SJSA1 (cell line): ENCODE data around the gene AKAP7. TPM values are rescaled to one million over a fixed set of nuclear protein-coding genes. Genes with fewer than 3 reads are reported as not detected.

ENCODE experiments used
- DNase-seq, 2 experiments: peaks; one replicate each; pipeline ENCODE4 v3.0.0-alpha.2; 2015 to 2020; ENCODE audit warnings: low spot score in 2 of 2, low read depth in 1 of 2
- H3K27ac ChIP-seq: fragments of 250-450 bp; sonication (Bioruptor Pico); 2 replicates; pipeline ENCODE4 v1.5.1; 2020; ENCODE audit warnings: mild to moderate bottlenecking, moderate library complexity
- H3K27me3 ChIP-seq: fragments of 250-450 bp; sonication (Bioruptor Pico); replicated peaks from 2 replicates; pipeline ENCODE4 v1.5.1; 2020; ENCODE audit warnings: mild to moderate bottlenecking, moderate library complexity
- H3K36me3 ChIP-seq: fragments of 250-450 bp; sonication (Bioruptor Pico); 2 replicates; pipeline ENCODE4 v1.5.1; 2020; ENCODE audit warnings: mild to moderate bottlenecking
- H3K4me1 ChIP-seq: fragments of 250-450 bp; sonication (Bioruptor Pico); replicated peaks from 2 replicates; pipeline ENCODE4 v1.6.1; 2021; ENCODE audit warnings: mild to moderate bottlenecking
- H3K4me3 ChIP-seq: fragments of 250-450 bp; sonication (Bioruptor Pico); 2 replicates; pipeline ENCODE4 v1.5.1; 2020; ENCODE audit warnings: mild to moderate bottlenecking
- H3K9me3 ChIP-seq: fragments of 250-450 bp; sonication (Bioruptor Pico); replicated peaks from 2 replicates; pipeline ENCODE4 v1.5.1; 2020; ENCODE audit warnings: mild to moderate bottlenecking
- total RNA-seq: library from RNA; depleted of rRNA; stranded (reverse); fragments of >200 nt; shearing (Covaris generic); gene quantifications from 2 replicates; pipeline ENCODE4 v1.2.3, GENCODE V29; 2014

The AKAP7 gene
- total RNA-seq, 1 experiment from 2014 or later = 5.6 TPM

- DNase-seq = no peak
- no peaks in the 10 kb centered on the region for H3K27me3 ChIP-seq
- no peaks in the 10 kb centered on the region for H3K9me3 ChIP-seq
- no peaks in the 10 kb centered on the region for H3K4me1 ChIP-seq
- H3K4me3 ChIP-seq = no peak overlapping the region
- H3K36me3 ChIP-seq = no peaks in the 10 kb centered on the region
- no peak overlapping the region for H3K27ac ChIP-seq
Observed at GRCh38 chr6:131122007-131122406, 13.3 kb upstream of the AKAP7 start.

GRCh38 chr6:131122516-131122915 is 12.8 kb upstream of the AKAP7 start:
- Histone ChIP-seq H3K27me3 (no peaks in the 10 kb centered on the region), H3K27ac (no peak overlapping the region), H3K4me1 (no peaks in the 10 kb centered on the region), H3K9me3 (no peaks in the 10 kb centered on the region), H3K4me3 (no peak overlapping the region), H3K36me3 (no peaks in the 10 kb centered on the region)
- DNase-seq = no peak

- Histone ChIP-seq H3K9me3 (no peaks in the 10 kb centered on the region), H3K4me3 (no peak overlapping the region), H3K4me1 (no peaks in the 10 kb centered on the region), H3K36me3 (no peaks in the 10 kb centered on the region), H3K27me3 (no peaks in the 10 kb centered on the region), H3K27ac (no peak overlapping the region)
- DNase-seq = no peak
Observed at GRCh38 chr6:131124336-131125071, 10.8 kb upstream of the AKAP7 start.

GRCh38 chr6:131125431-131125830 is 9.8 kb upstream of the AKAP7 start:
- no peaks in the 10 kb centered on the region for H3K27me3 ChIP-seq
- H3K4me1 ChIP-seq = no peaks in the 10 kb centered on the region
- no peak for DNase-seq
- H3K27ac ChIP-seq = no peak overlapping the region
- no peaks in the 10 kb centered on the region for H3K36me3 ChIP-seq
- no peak overlapping the region for H3K4me3 ChIP-seq
- no peaks in the 10 kb centered on the region for H3K9me3 ChIP-seq

GRCh38 chr6:131129689-131130553 is 5.3 kb upstream of the AKAP7 start:
- H3K27ac ChIP-seq = no peak overlapping the region
- H3K36me3 ChIP-seq = peaks cover under 1% of the 10 kb centered on the region; the same call in 1 of the 2 replicates
- H3K27me3 ChIP-seq = no peaks in the 10 kb centered on the region
- peaks cover 8% of the 10 kb centered on the region for H3K4me1 ChIP-seq
- no peak for DNase-seq
- no peaks in the 10 kb centered on the region for H3K9me3 ChIP-seq
- no peak overlapping the region for H3K4me3 ChIP-seq

GRCh38 chr6:131130554-131130940 is 4.7 kb upstream of the AKAP7 start:
- Histone ChIP-seq H3K4me1 (peaks cover 11% of the 10 kb centered on the region), H3K27me3 (no peaks in the 10 kb centered on the region), H3K4me3 (no peak overlapping the region), H3K27ac (no peak overlapping the region), H3K9me3 (0 out of 2 replicates have a peak, but pooled peaks cover 3% of the 10 kb centered on the region), H3K36me3 (peaks cover 7% of the 10 kb centered on the region)
- no peak for DNase-seq

GRCh38 chr6:131132360-131132759 is 2.9 kb upstream of the AKAP7 start:
- Histone ChIP-seq H3K27me3 (no peaks in the 10 kb centered on the region), H3K4me1 (peaks cover 15% of the 10 kb centered on the region), H3K9me3 (0 out of 2 replicates have a peak, but pooled peaks cover 3% of the 10 kb centered on the region), H3K36me3 (peaks cover 9% of the 10 kb centered on the region), H3K4me3 (no peak overlapping the region), H3K27ac (no peak overlapping the region)
- DNase-seq = no peak

- peak overlapping the region; percentile 87 for H3K27ac ChIP-seq
- DNase-seq = no peak
Observed at GRCh38 chr6:131134220-131134979, 867 bp upstream of the AKAP7 start.

GRCh38 chr6:131134980-131135243 is 355 bp upstream of the AKAP7 start:
- H3K36me3 ChIP-seq = peaks cover 9% of the 10 kb centered on the region
- no peaks in the 10 kb centered on the region for H3K27me3 ChIP-seq
- H3K27ac ChIP-seq = peak overlapping the region; percentile 87
- H3K4me3 ChIP-seq = peak overlapping the region; percentile 94
- H3K4me1 ChIP-seq = peaks cover 15% of the 10 kb centered on the region
- H3K9me3 ChIP-seq = 0 out of 2 replicates have a peak, but pooled peaks cover 3% of the 10 kb centered on the region
- no peak for DNase-seq

More at GRCh38 chr6:131134220-131134979, 867 bp upstream of the AKAP7 start:
- peaks cover 9% of the 10 kb centered on the region for H3K36me3 ChIP-seq
- H3K4me1 ChIP-seq = peaks cover 15% of the 10 kb centered on the region
- peak overlapping the region; percentile 94 for H3K4me3 ChIP-seq
- no peaks in the 10 kb centered on the region for H3K27me3 ChIP-seq
- 0 out of 2 replicates have a peak, but pooled peaks cover 3% of the 10 kb centered on the region for H3K9me3 ChIP-seq

GRCh38 chr6:131136021-131136786 is 937 bp downstream of the AKAP7 start:
- H3K27me3 ChIP-seq = no peaks in the 10 kb centered on the region
- peak overlapping the region; percentile 94 for H3K4me3 ChIP-seq
- peaks cover 15% of the 10 kb centered on the region for H3K4me1 ChIP-seq
- H3K36me3 ChIP-seq = peaks cover 9% of the 10 kb centered on the region
- no peak for DNase-seq
- H3K9me3 ChIP-seq = 0 out of 2 replicates have a peak, but pooled peaks cover 3% of the 10 kb centered on the region
- peak overlapping the region; percentile 87 for H3K27ac ChIP-seq

GRCh38 chr6:131139599-131139998 is 4.3 kb downstream of the AKAP7 start:
- no peak for DNase-seq
- Histone ChIP-seq H3K4me3 (no peak overlapping the region), H3K9me3 (0 out of 2 replicates have a peak, but pooled peaks cover 3% of the 10 kb centered on the region), H3K4me1 (peaks cover 11% of the 10 kb centered on the region), H3K36me3 (peaks cover 9% of the 10 kb centered on the region), H3K27ac (no peak overlapping the region), H3K27me3 (no peaks in the 10 kb centered on the region)

GRCh38 chr6:131143319-131143718 is 8.1 kb downstream of the AKAP7 start:
- Histone ChIP-seq H3K27ac (no peak overlapping the region), H3K4me3 (no peak overlapping the region), H3K36me3 (peaks cover 8% of the 10 kb centered on the region; the same call in 1 of the 2 replicates), H3K4me1 (no peaks in the 10 kb centered on the region), H3K9me3 (no peaks in the 10 kb centered on the region), H3K27me3 (no peaks in the 10 kb centered on the region)
- no peak for DNase-seq

GRCh38 chr6:131146865-131147264 is 11.6 kb downstream of the AKAP7 start:
- no peak for DNase-seq
- no peaks in the 10 kb centered on the region for H3K9me3 ChIP-seq
- H3K36me3 ChIP-seq = peaks cover 8% of the 10 kb centered on the region; the same call in 1 of the 2 replicates
- H3K4me3 ChIP-seq = no peak overlapping the region
- H3K27me3 ChIP-seq = no peaks in the 10 kb centered on the region
- H3K4me1 ChIP-seq = no peaks in the 10 kb centered on the region
- H3K27ac ChIP-seq = no peak overlapping the region
